BJ (cell line): ENCODE measurements around the gene TMEM139. TPM values are rescaled to one million over a fixed set of nuclear protein-coding genes. Genes with fewer than 3 reads are reported as not detected.

Source experiments
- CTCF ChIA-PET: fragments of 350-600 bp; formaldehyde crosslinking; extraction: SDS; loops from one replicate; lab custom pipeline; 2021; ENCODE audit warnings: antibody characterized with exemption, inconsistent platforms; lab: Yijun Ruan, JAX
- POLR2A ChIA-PET: fragments of 300-600 bp; sonication (Branson Sonifier 250); formaldehyde crosslinking; extraction: SDS; loops from one replicate; lab custom pipeline; 2021; ENCODE audit warnings: antibody characterized with exemption; lab: Charles Lee
- DNase-seq: peaks from one replicate; pipeline ENCODE4 v3.0.0-alpha.2; 2011; ENCODE audit warnings: low read depth
- H3K27me3 ChIP-seq: 2 replicates; pipeline ENCODE4 v1.6.0; 2011; ENCODE audit warnings: low read length; ENCODE audit not compliant: control insufficient read depth, insufficient read depth
- H3K36me3 ChIP-seq: 2 replicates; pipeline ENCODE4 v1.5.1; 2011; ENCODE audit warnings: low read length; ENCODE audit not compliant: control insufficient read depth, insufficient read depth
- H3K4me3 ChIP-seq: 2 replicates; pipeline ENCODE4 v1.5.1; 2011; ENCODE audit warnings: low read depth, mild to moderate bottlenecking, control low read depth, low read length
- polyA minus RNA-seq: library from RNA; depleted of rRNA, polyadenylated mRNA; stranded (reverse); fragments of >200 nt; gene quantifications from 2 replicates; pipeline ENCODE4 v1.2.3, GENCODE V29; 2011; rRNA and poly(A)+ RNA removed
- polyA plus RNA-seq: library from polyadenylated mRNA; depleted of rRNA; stranded (reverse); fragments of >200 nt; gene quantifications from 2 replicates; pipeline ENCODE4 v1.2.3, GENCODE V29; 2011; rRNA removed
- TF ChIP-seq, protein P1 (sequence below): IDR thresholded peaks from 2 replicates; pipeline ENCODE4 v1.5.1; 2011; ENCODE audit warnings: low read depth, mild to moderate bottlenecking, control low read depth, inconsistent platforms, low read length, moderate library complexity; ENCODE audit not compliant: insufficient read depth

Gene TMEM139
- polyA plus RNA-seq (0.11 and 0.15 TPM in 2 replicates), polyA minus RNA-seq (not detected in 2 replicates)

DNA sequence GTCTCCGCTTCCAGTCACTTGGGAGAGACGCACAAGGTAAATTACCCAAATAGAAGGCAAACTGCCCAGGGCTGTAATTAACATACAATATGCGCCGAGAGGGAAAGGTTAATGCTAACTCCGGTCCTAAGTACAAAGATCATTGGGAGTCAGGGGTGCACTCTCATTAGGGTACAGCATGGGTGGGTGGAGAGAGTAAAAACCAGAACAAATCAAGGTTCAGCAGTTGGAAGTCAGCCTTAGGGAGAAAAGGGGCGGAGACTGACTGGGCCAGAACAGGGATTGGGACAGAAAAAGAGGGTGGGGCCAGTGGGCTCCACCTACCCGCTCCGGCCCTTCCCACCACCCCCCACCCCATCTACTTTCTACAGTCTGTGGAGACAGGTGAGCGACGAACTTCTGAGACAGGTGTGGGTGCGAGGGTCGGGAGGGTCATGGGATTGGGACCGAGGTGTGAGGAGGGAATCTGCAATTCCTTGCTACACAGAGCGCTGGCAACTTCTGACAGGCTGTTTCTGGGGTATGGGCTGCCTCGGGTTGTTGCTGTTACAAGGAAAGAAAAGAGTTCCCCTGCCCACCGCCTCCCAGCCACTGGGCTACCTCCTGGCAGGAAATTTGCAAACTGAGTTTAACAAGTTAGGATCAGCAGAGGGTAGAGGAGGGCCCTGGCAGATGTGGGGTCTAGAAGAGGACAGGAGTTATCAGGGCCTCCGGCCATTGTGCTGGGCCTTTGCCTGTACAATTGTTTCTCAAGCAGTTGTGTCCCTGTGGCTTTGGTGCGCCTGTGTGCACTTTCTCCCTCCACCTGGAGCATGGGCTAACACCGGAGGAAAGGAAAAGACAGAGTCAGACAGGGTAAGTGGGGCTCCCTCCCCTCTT is at the start of gene TMEM139:
Gene TMEM139, plus strand, starts transcription at position 368 of the 879 bp plus-strand sequence. CDS start 1,000 bp downstream, outside the sequence.
- CTCF ChIA-PET: no interaction called here
- Histone ChIP-seq H3K4me3 (no peak within 1 kb of the TSS), H3K36me3 (no peaks in the 10 kb centered on the region), H3K27me3 (no peaks in the 10 kb centered on the region)
- POLR2A ChIA-PET: no interaction called here
- DNase-seq: no peak
- TF ChIP-seq, protein P1, sequence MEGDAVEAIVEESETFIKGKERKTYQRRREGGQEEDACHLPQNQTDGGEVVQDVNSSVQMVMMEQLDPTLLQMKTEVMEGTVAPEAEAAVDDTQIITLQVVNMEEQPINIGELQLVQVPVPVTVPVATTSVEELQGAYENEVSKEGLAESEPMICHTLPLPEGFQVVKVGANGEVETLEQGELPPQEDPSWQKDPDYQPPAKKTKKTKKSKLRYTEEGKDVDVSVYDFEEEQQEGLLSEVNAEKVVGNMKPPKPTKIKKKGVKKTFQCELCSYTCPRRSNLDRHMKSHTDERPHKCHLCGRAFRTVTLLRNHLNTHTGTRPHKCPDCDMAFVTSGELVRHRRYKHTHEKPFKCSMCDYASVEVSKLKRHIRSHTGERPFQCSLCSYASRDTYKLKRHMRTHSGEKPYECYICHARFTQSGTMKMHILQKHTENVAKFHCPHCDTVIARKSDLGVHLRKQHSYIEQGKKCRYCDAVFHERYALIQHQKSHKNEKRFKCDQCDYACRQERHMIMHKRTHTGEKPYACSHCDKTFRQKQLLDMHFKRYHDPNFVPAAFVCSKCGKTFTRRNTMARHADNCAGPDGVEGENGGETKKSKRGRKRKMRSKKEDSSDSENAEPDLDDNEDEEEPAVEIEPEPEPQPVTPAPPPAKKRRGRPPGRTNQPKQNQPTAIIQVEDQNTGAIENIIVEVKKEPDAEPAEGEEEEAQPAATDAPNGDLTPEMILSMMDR: no peak

DNA sequence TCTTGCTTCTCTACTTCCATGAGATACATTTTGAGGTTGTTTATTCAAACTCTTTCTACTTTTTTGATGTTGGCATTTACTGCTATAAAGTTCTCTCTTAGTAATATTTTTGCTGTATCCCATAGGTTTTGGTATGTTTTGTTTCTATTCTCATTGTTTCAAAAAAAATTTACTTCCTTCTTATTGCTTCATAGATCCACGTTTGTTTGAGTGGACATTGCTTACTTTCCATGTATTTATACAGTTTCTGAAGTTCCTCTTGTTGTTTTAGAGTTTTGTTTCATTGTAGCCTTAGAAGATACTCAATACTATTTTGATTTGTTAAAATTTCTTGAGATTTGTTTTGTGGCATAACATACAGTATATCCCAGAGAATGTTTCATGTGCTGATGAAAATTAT is 49.2 kb upstream of the TMEM139 start:
- no peak for DNase-seq
- POLR2A ChIA-PET: no interaction called here
- Histone ChIP-seq H3K27me3 (no peaks in the 10 kb centered on the region), H3K4me3 (no peak overlapping the region), H3K36me3 (no peaks in the 10 kb centered on the region)
- TF ChIP-seq, protein P1: no peak
- CTCF ChIA-PET: interaction anchor here (0.9 kb wide), 1 partner anchor 17 kb away, joined by 3 read pairs; no protein-coding TSS in a partner anchor

DNA sequence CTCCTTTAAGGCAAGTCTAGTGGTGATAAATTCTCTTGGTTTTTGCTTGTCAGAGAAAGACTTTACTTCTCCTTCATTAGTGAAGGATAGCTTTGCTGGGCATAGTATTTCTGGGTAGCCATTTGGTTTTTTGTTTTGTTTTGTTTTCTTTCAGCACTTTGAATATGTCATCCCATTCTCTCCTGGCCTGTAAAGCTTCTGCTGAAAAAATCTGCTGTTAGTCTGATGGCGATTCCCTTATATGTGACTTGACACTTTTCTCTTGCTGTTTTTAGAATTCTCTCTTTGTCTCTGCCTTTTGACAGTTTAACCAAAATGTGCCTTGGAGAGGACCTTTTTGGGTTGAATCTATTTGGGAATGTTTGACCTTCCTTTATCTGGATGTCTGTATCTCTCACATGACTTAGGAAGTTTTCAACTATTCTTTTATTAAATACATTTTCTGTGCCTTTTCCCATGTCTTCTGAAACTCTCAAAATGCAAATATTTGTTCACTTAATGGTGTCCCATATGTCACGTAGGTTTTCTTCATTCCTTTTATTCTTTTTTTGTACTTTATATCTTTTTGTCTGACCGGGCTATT is 48.3 kb upstream of the TMEM139 start:
- no peak overlapping the region for H3K4me3 ChIP-seq
- H3K27me3 ChIP-seq: no peaks in the 10 kb centered on the region
- ChIA-PET CTCF (no interaction called here), POLR2A (no interaction called here)
- TF ChIP-seq, protein P1: no peak
- DNase-seq: no peak
- H3K36me3 ChIP-seq: no peaks in the 10 kb centered on the region

GRCh38 chr7:143237366-143237765 is 47.4 kb upstream of the TMEM139 start:
- ChIA-PET POLR2A (no interaction called here), CTCF (no interaction called here)
- Histone ChIP-seq H3K36me3 (no peaks in the 10 kb centered on the region), H3K27me3 (peaks cover 1% of the 10 kb centered on the region; the same call in 1 of the 2 replicates), H3K4me3 (no peak overlapping the region)
- TF ChIP-seq, protein P1: no peak
- DNase-seq: no peak
